Measurements from ENCODE around the gene CELF3. TPM values are rescaled to one million over a fixed set of nuclear protein-coding genes. Genes with fewer than 3 reads are reported as not detected.
"Not testable (repeated sequence)": the region's sequence is repeated elsewhere in the genome, so short reads cannot be mapped to it uniquely, and the experiment has no call there.

The CELF3 gene
- total RNA-seq, 1 donor from 2014 or later: not detected

GRCh38 chr1:151704246-151704645, 12.4 kb downstream of the CELF3 start:
- no peak for ATAC-seq
- no peak for DNase-seq (ENCODE audit: low spot score)

GRCh38 chr1:151703813-151704212, 12.8 kb downstream of the CELF3 start:
- ATAC-seq (no peak), DNase-seq (ENCODE audit: low spot score) (no peak)

GRCh38 chr1:151702936-151703335, 13.7 kb downstream of the CELF3 start:
- DNase-seq (ENCODE audit: low spot score) (peak; percentile 35), ATAC-seq (no peak)

- no peak for ATAC-seq
Observed at GRCh38 chr1:151701515-151701914, 15.1 kb downstream of the CELF3 start.

GRCh38 chr1:151693057-151693651, 23.4 kb downstream of the CELF3 start:
- DNase-seq (ENCODE audit: low spot score) (no peak), ATAC-seq (peak; percentile 75)

More at GRCh38 chr1:151701515-151701914, 15.1 kb downstream of the CELF3 start:
- DNase-seq (ENCODE audit: low spot score): no peak

- no peak for DNase-seq (ENCODE audit: low spot score)
- no peak for ATAC-seq
Observed at GRCh38 chr1:151692226-151692625, 24.4 kb downstream of the CELF3 start.

GRCh38 chr1:151689494-151689893, 27.1 kb downstream of the CELF3 start:
- ATAC-seq: no peak
- DNase-seq (ENCODE audit: low spot score): no peak

- ATAC-seq: no peak
- DNase-seq (ENCODE audit: low spot score): no peak
Observed at GRCh38 chr1:151686561-151686960, 30.0 kb downstream of the CELF3 start.

- ATAC-seq: no peak
- DNase-seq (ENCODE audit: low spot score): no peak
Observed at GRCh38 chr1:151684128-151684527, 32.5 kb downstream of the CELF3 start.

GRCh38 chr1:151682901-151683300, 33.7 kb downstream of the CELF3 start:
- DNase-seq (ENCODE audit: low spot score); ATAC-seq: not testable (repeated sequence)

GRCh38 chr1:151681923-151682322, 34.7 kb downstream of the CELF3 start:
- DNase-seq (ENCODE audit: low spot score) (no peak), ATAC-seq (no peak)

GRCh38 chr1:151680826-151681225, 35.8 kb downstream of the CELF3 start:
- DNase-seq (ENCODE audit: low spot score): no peak
- ATAC-seq: no peak

GRCh38 chr1:151680391-151680790, 36.2 kb downstream of the CELF3 start:
- ATAC-seq (no peak), DNase-seq (ENCODE audit: low spot score) (no peak)

GRCh38 chr1:151673407-151673806, 43.2 kb downstream of the CELF3 start:
- ATAC-seq: no peak
- no peak for DNase-seq (ENCODE audit: low spot score)

GRCh38 chr1:151670036-151670675, 46.4 kb downstream of the CELF3 start:
- ATAC-seq; DNase-seq (ENCODE audit: low spot score): not testable (repeated sequence)

GRCh38 chr1:151668090-151668489, 48.5 kb downstream of the CELF3 start:
- no peak for DNase-seq (ENCODE audit: low spot score)
- ATAC-seq: no peak

GRCh38 chr1:151661751-151662150, 54.9 kb downstream of the CELF3 start:
- no peak for DNase-seq (ENCODE audit: low spot score)
- ATAC-seq: peak; percentile 15

- no peak for DNase-seq (ENCODE audit: low spot score)
- ATAC-seq: peak; percentile 50
Observed at GRCh38 chr1:151655371-151655770, 61.2 kb downstream of the CELF3 start.

GRCh38 chr1:151653397-151653796, 63.2 kb downstream of the CELF3 start:
- ATAC-seq (no peak), DNase-seq (ENCODE audit: low spot score) (no peak)
